Mucosa of gallbladder (tissue), 1 donor: ENCODE data around the gene ZNF682. TPM values are rescaled to one million over a fixed set of nuclear protein-coding genes. Genes with fewer than 3 reads are reported as not detected.
"Not testable (repeated sequence)": the region's sequence is repeated elsewhere in the genome, so short reads cannot be mapped to it uniquely, and the experiment has no call there.

ENCODE experiments used
- DNase-seq: peaks from one replicate; pipeline ENCODE4 v3.0.0-alpha.2; 2020; ENCODE audit warnings: low spot score
- total RNA-seq: library from RNA; stranded (reverse); gene quantifications from one replicate; pipeline ENCODE4 v1.2.1, GENCODE V29; 2021
- donor health status: DM: no; HTN: no; CAD: no.

ZNF682 gene
- total RNA-seq, 1 donor from 2014 or later, result 6.0 TPM

GRCh38 chr19:19997656-19998268, 41.5 kb downstream of the ZNF682 start:
- DNase-seq, result peak; percentile 10

- no peak for DNase-seq
Measured at GRCh38 chr19:19966862-19967261, 72.4 kb downstream of the ZNF682 start.

GRCh38 chr19:19966126-19966525, 73.2 kb downstream of the ZNF682 start:
- DNase-seq, result not testable (repeated sequence)

- no peak for DNase-seq
Measured at GRCh38 chr19:19964416-19964815, 74.9 kb downstream of the ZNF682 start.

GRCh38 chr19:19959151-19959799, 80.0 kb downstream of the ZNF682 start:
- DNase-seq, result peak; percentile 79

GRCh38 chr19:19957766-19958165, 81.5 kb downstream of the ZNF682 start:
- not testable (repeated sequence) for DNase-seq

GRCh38 chr19:19956434-19957075, 82.8 kb downstream of the ZNF682 start:
- DNase-seq, result no peak

- DNase-seq, result no peak
Measured at GRCh38 chr19:19955208-19955607, 84.1 kb downstream of the ZNF682 start.

Other genes with a start within 250 kb of the ZNF682 start
- 28.9 TPM for gene ZNF506, start 217.8 kb downstream of the ZNF682 start, total RNA-seq
- 16.0 TPM for gene ZNF253, start 173.6 kb downstream of the ZNF682 start, total RNA-seq
- 3.9 TPM for gene ZNF93, start 138.6 kb downstream of the ZNF682 start, total RNA-seq
- gene ZNF90, start 38.5 kb upstream of the ZNF682 start, total RNA-seq, result 3.9 TPM
- gene ZNF486, start 127.7 kb upstream of the ZNF682 start, total RNA-seq, result 10.6 TPM